D721Med (cell line): ENCODE results near the gene SLC12A4.
"Not testable (repeated sequence)": the region's sequence is repeated elsewhere in the genome, so short reads cannot be mapped to it uniquely, and the experiment has no call there.

Experiments used
- DNase-seq: peaks from one replicate; pipeline ENCODE4 v3.0.0; 2011; ENCODE audit warnings: low spot score; ENCODE audit not compliant: insufficient read length
- FAIRE-seq: peaks from 2 replicates; lab custom pipeline; 2011; peaks lifted over from hg19 to GRCh38; lab: Jason Lieb, UNC
- TF ChIP-seq, protein P1 (sequence below): IDR thresholded peaks from 2 replicates; pipeline ENCODE4 v1.5.1; 2012; ENCODE audit warnings: mild to moderate bottlenecking, control low read depth; ENCODE audit not compliant: insufficient read depth; ENCODE audit errors: missing control alignments

Gene SLC12A4

DNA sequence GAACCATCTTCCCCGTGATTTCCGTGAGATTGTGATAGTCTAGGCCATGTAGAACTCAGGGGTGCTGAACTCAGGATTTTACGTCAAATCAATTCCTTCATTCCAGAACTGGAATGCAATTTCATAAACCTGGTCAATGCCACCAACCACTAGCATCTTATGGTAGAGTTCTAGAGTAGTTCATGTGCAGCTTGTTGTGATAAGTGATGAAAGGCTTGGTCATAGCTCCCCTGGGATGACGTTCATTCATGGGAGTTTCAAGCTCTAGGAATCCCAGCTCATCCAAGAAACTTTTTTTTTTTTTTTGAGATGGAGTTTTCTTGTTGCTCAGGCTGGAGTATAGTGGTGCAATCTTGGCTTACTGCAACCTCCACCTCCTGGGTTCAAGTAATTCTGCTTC, 34.6 kb upstream of the SLC12A4 start:
- DNase-seq (no peak), FAIRE-seq (no peak)
- TF ChIP-seq, protein P1, sequence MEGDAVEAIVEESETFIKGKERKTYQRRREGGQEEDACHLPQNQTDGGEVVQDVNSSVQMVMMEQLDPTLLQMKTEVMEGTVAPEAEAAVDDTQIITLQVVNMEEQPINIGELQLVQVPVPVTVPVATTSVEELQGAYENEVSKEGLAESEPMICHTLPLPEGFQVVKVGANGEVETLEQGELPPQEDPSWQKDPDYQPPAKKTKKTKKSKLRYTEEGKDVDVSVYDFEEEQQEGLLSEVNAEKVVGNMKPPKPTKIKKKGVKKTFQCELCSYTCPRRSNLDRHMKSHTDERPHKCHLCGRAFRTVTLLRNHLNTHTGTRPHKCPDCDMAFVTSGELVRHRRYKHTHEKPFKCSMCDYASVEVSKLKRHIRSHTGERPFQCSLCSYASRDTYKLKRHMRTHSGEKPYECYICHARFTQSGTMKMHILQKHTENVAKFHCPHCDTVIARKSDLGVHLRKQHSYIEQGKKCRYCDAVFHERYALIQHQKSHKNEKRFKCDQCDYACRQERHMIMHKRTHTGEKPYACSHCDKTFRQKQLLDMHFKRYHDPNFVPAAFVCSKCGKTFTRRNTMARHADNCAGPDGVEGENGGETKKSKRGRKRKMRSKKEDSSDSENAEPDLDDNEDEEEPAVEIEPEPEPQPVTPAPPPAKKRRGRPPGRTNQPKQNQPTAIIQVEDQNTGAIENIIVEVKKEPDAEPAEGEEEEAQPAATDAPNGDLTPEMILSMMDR, result no peak

DNA sequence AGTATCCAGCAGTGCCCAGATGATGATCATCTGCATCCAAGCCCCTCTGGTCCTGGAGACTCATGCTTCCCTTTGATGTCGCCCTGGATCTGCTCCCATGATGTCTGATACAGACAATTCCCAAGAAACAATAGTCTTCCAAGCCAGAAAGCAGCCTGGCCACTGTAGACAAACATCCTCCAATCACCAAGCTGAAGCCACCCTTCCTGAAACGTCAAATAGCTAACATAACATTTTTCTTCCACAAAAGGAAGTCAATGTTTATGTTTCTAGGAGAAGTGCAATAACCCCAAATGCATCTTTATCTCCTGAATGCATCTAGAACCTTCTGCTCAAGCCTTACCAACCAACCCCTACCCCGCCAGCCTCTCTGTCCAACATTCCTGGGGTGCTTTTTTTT, 32.0 kb upstream of the SLC12A4 start:
- no peak for DNase-seq
- TF ChIP-seq, protein P1, result no peak
- no peak for FAIRE-seq

DNA sequence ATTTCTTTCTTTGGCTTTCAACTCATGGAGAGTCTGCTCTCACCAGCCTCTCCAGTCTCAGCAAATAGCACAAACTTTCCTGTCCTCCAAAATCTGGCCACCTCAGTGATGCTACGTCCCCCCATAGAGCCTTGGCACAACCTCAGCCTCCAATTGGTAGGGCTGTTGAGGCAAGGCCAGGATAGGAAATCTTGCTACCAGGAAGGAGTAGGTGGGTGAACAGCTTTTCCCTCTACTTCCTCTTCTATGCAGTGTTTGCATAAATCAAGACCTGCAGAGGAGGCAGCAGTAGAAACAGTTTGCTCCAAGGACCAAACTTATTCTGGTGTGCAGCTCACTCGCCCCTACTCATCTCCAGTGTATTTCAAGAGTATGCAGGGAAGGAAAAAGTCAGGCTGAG, 31.5 kb upstream of the SLC12A4 start:
- DNase-seq, result no peak
- TF ChIP-seq, protein P1, result no peak
- no peak for FAIRE-seq

DNA sequence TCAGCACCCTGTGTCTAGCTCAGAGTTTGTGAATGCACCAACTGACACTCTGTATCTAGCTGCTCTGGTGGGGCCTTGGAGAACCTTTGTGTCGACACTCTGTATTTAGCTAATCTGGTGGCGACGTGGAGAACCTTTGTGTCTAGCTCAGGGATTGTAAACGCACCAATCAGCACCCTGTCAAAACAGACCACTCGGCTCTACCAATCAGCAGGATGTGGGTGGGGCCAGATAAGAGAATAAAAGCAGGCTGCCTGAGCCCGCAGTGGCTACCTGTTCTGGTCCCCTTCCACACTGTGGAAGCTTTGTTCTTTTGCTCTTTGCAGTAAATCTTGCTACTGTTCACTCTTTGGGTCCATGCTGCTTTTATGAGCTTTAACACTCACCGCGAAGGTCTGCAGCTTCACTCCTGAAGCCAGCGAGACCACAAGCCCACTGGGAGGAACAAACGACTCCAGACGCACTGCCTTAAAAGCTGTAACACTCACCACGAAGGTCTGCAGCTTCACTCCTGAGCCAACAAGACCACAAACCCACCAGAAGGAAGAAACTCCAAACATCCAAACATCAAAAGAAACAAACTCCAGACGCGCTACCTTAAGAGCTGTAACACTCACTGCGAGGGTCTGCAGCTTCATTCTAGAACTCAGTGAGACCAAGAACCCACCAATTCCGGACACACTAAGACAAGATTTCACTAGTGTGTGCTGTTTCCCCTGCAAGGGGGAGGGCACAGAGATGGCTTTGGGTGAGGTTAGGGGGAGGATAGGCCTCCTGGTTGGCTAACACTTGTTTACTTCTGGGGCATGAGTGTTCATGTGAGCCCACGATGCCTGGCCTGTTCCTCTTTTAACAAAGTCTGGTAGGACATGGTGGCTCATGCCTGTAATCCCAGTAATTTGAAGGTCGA, 30.6 kb upstream of the SLC12A4 start, which contains the start of gene DPEP2:
Gene DPEP2, minus strand, starts transcription at position 706 of the 910 bp plus-strand sequence. CDS start 6,272 bp downstream, outside the sequence.
- FAIRE-seq, DNase-seq: not testable (repeated sequence)

DNA sequence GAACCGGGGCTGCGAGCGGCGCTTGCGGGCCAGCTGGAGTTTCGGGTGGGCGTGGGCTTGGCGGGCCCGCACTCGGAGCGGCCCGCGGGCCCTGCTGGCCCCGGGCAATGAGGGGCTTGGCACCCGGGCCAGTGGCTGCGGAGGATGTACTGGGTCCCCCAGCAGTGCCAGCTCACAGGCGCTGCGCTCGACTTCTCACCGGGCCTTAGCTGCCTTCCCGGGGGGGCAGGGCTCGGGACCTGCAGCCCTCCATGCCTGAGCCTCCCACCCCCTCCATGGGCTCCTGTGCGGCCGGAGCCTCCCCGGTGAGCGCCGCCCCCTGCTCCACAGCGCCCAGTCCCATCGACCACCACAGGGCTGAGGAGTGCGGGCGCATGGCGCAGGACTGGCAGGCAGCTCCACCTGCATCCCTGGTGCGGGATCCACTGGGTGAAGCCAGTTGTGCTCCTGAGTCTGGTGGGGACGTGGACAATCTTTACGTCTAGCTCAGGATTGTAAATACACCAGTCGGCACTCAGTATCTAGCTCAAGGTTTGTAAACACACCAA, 29.9 kb upstream of the SLC12A4 start:
- DNase-seq, FAIRE-seq: not testable (repeated sequence)

DNA sequence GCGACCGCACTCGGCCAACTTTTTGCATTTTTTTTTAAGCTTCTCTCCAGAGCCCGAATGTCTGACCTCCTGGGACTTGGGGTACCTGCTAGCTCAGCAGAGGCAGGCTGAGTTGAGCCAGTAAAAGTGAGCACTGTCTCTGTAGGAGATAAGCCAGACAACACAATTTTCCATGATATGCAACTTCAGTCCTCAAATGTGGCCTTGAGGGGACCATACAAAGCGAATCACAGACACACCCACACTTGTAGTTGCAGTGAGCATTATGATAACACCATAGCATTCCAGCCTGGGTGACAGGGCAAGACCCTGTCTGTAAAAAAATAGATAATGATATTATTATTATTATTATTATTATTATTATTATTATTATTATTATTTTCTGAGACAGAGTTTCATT, 28.2 kb upstream of the SLC12A4 start:
- FAIRE-seq (no peak), DNase-seq (no peak)
- TF ChIP-seq, protein P1, result no peak

DNA sequence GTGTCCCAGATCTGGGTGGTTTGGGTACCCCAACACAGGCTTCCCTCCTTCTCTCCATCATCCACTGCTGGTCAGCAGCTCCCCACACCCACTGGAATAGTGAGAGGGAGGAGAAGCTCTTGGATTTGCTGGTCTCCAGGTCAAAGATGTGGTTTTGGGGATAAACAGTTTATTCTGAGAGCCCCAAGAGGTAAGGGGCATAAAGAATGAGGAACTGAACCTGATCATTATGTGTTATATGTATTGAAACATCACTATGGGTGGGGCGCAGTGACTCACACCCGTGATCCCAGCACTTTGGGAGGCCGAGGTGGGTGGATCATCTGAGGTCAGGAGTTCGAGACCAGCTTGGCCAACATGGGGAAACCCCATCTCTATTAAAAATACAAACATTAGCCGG, 27.0 kb upstream of the SLC12A4 start:
- DNase-seq, result no peak
- no peak for FAIRE-seq

DNA sequence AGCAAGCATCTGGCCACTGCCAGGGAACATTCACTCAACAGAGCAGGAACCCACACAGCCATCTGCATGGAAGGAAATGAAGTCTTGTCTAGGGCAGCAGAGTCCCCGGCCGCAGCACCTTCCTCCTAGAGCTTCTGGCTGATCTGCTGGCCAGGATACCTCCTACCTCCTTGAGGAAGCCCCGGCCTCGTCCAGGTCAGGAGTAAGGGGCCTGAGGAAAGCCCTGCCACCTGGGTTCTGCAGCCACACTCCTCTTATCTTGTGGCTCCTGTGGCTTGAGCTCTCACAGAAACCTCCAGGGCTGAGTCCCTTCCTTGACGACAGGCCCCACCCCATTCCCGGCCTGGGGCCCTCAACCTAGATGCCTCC, 25.6 kb upstream of the SLC12A4 start:
- FAIRE-seq, DNase-seq: not testable (repeated sequence)

More for the DNA sequence above, 27.0 kb upstream of the SLC12A4 start:
- TF ChIP-seq, protein P1, result no peak
